OCI-M2 (cell line): ENCODE results near the gene ICAM5.
A peak's percentile ranks its signal among the peaks of the same experiment; 100 is the strongest.
"Not testable (repeated sequence)": the region's sequence is repeated elsewhere in the genome, so short reads cannot be mapped to it uniquely, and the experiment has no call there.

ENCODE experiments used
- DNase-seq: peaks from one replicate; lab custom pipeline; 2025; ENCODE audit not compliant: unreplicated experiment; lab: John Stamatoyannopoulos, UW

The ICAM5 gene

GRCh38 chr19:10269333-10270179 lies 20.2 kb upstream of the ICAM5 start:
- DNase-seq = peak; percentile 98

- no peak for DNase-seq
Measured at GRCh38 chr19:10270180-10270615, 19.6 kb upstream of the ICAM5 start.

GRCh38 chr19:10270616-10271394 lies 18.9 kb upstream of the ICAM5 start, which contains the start of gene ICAM1:
Gene ICAM1 (plus strand): TSS chr19:10271120. CDS start chr19:10271160, 40 bp downstream.
- DNase-seq = no peak

- no peak for DNase-seq
Measured at GRCh38 chr19:10271543-10272086, 18.1 kb upstream of the ICAM5 start.

- no peak for DNase-seq
Measured at GRCh38 chr19:10274589-10274988, 15.2 kb upstream of the ICAM5 start.

- DNase-seq = no peak
Measured at GRCh38 chr19:10277795-10278589, 11.8 kb upstream of the ICAM5 start.

- DNase-seq = no peak
Measured at GRCh38 chr19:10278935-10279334, 10.8 kb upstream of the ICAM5 start.

GRCh38 chr19:10279737-10280442 lies 9.9 kb upstream of the ICAM5 start:
- DNase-seq = no peak

- DNase-seq = not testable (repeated sequence)
Measured at GRCh38 chr19:10282043-10282442, 7.7 kb upstream of the ICAM5 start.

- DNase-seq = no peak
Measured at GRCh38 chr19:10283301-10284064, 6.3 kb upstream of the ICAM5 start.

- no peak for DNase-seq
Measured at GRCh38 chr19:10284065-10284959, 5.4 kb upstream of the ICAM5 start.

GRCh38 chr19:10284960-10285278 lies 4.8 kb upstream of the ICAM5 start:
- no peak for DNase-seq

- DNase-seq = no peak
Measured at GRCh38 chr19:10285393-10285792, 4.4 kb upstream of the ICAM5 start.

- peak; percentile 99 for DNase-seq
Measured at GRCh38 chr19:10286803-10287737, 2.7 kb upstream of the ICAM5 start, which contains the start of gene ICAM4. Gene ICAM4 (plus strand): TSS chr19:10286955. CDS start chr19:10287013, 58 bp downstream.

- DNase-seq = peak; percentile 99
Measured at GRCh38 chr19:10288662-10289166, 1.0 kb upstream of the ICAM5 start.

- peak; percentile 100 for DNase-seq
Measured at GRCh38 chr19:10289167-10289835, 451 bp upstream of the ICAM5 start.
